ENCODE measurements around the gene TNNC1.
A peak's percentile ranks its signal among the peaks of the same experiment; 100 is the strongest.

The TNNC1 gene

GRCh38 chr3:52456800-52457183 lies 3.0 kb upstream of the TNNC1 start:
- no peak for DNase-seq

- DNase-seq, result peak; percentile 43
Measured at GRCh38 chr3:52456169-52456799, 2.4 kb upstream of the TNNC1 start.

- DNase-seq, result peak; percentile 99
Measured at GRCh38 chr3:52455283-52456168, 1.7 kb upstream of the TNNC1 start, which contains the start of gene NISCH. TSS of gene NISCH (plus strand) at chr3:52455604. CDS start at chr3:52455642, 38 bp downstream.

- no peak for DNase-seq
Measured at GRCh38 chr3:52454938-52455282, 1.1 kb upstream of the TNNC1 start.

- peak; percentile 31 for DNase-seq
Measured at GRCh38 chr3:52454250-52454937, 553 bp upstream of the TNNC1 start.

GRCh38 chr3:52452570-52453221 lies 1.1 kb downstream of the TNNC1 start:
- no peak for DNase-seq

- no peak for DNase-seq
Measured at GRCh38 chr3:52452126-52452525, 1.7 kb downstream of the TNNC1 start.

- DNase-seq, result no peak
Measured at GRCh38 chr3:52451237-52452083, 2.4 kb downstream of the TNNC1 start.

GRCh38 chr3:52450489-52451236 lies 3.2 kb downstream of the TNNC1 start:
- no peak for DNase-seq

GRCh38 chr3:52447512-52448355 lies 6.1 kb downstream of the TNNC1 start:
- no peak for DNase-seq

- DNase-seq, result peak; percentile 88
Measured at GRCh38 chr3:52446631-52447511, 7.0 kb downstream of the TNNC1 start.

GRCh38 chr3:52446042-52446441 lies 7.8 kb downstream of the TNNC1 start:
- no peak for DNase-seq

GRCh38 chr3:52444860-52445793 lies 8.7 kb downstream of the TNNC1 start, which contains the start of gene SEMA3G:
TSS of gene SEMA3G (minus strand) at chr3:52445103. CDS start at chr3:52445027, 76 bp downstream.
- DNase-seq, result peak; percentile 86

GRCh38 chr3:52443791-52444687 lies 9.8 kb downstream of the TNNC1 start:
- DNase-seq, result no peak

GRCh38 chr3:52443268-52443610 lies 10.6 kb downstream of the TNNC1 start:
- DNase-seq, result no peak

GRCh38 chr3:52442409-52443267 lies 11.2 kb downstream of the TNNC1 start:
- DNase-seq, result no peak

Measured in stimulated activated CD8-positive, alpha-beta memory T cell treated with anti-CD3 and anti-CD28 coated beads, Interleukin-4, amount 100 ng/mL, for 48 hours (primary cell).